Esophagus muscularis mucosa (tissue), 3 donors: ENCODE results near the gene AGAP9.
"Not testable (repeated sequence)": the region's sequence is repeated elsewhere in the genome, so short reads cannot be mapped to it uniquely, and the experiment has no call there.

Experiments used
- POLR2A ChIP-seq: fragments of 450-650 bp; IDR thresholded peaks from one replicate; pipeline ENCODE4 v1.6.1; 2017; ENCODE audit warnings: antibody characterized with exemption, moderate library complexity, mild to moderate bottlenecking, low read depth
- TF ChIP-seq, protein P1 (sequence below), 3 experiments: fragments of 200-600 bp in 2 of 3; fragments of 450-650 bp in 1 of 3; sonication (generic) in 2 of 3; IDR thresholded peaks; one replicate each; pipeline ENCODE4 v1.5.1; 2017 to 2019; ENCODE audit warnings: antibody characterized with exemption in 3 of 3, mild to moderate bottlenecking in 2 of 3, moderate library complexity in 1 of 3

DNA sequence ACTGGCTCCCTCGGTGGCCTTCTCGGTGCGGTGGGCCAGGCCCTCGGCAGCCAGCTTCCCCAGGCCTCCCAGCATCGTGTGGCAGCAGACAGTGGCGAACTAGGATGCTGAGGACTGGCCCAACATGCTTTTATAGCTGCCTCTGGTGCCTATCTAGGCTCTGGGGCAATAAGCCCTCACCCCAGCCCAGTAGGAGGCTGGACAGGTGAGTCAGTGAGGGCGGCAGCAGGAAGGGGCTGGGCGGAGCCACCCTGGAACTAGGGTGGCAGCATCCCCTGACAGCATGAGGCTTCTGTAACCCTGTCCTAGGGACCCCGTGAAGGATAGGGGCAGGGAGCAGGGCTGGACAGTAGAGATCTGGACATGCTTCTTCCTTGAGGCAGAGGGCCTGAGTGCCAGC lies 31.8 kb downstream of the AGAP9 start, which contains the start of gene FAM25G:
- TF ChIP-seq, protein P1, sequence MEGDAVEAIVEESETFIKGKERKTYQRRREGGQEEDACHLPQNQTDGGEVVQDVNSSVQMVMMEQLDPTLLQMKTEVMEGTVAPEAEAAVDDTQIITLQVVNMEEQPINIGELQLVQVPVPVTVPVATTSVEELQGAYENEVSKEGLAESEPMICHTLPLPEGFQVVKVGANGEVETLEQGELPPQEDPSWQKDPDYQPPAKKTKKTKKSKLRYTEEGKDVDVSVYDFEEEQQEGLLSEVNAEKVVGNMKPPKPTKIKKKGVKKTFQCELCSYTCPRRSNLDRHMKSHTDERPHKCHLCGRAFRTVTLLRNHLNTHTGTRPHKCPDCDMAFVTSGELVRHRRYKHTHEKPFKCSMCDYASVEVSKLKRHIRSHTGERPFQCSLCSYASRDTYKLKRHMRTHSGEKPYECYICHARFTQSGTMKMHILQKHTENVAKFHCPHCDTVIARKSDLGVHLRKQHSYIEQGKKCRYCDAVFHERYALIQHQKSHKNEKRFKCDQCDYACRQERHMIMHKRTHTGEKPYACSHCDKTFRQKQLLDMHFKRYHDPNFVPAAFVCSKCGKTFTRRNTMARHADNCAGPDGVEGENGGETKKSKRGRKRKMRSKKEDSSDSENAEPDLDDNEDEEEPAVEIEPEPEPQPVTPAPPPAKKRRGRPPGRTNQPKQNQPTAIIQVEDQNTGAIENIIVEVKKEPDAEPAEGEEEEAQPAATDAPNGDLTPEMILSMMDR (IDR thresholded peaks at IDR 0.05) = not testable (repeated sequence)
- not testable (repeated sequence) for TF ChIP-seq POLR2A
